HL-60/S4 treated with phorbol 12-myristate 13-acetate at 8.2 ng/mL for 4 days and 3 days (cell line): ENCODE measurements around the gene MPZ.
"Not testable (repeated sequence)": the region's sequence is repeated elsewhere in the genome, so short reads cannot be mapped to it uniquely, and the experiment has no call there.

Experiments used
- in situ Hi-C: fragments of 300-500 bp; cut with MboI; formaldehyde crosslinking; loops from 2 replicates; pipeline ENCODE4 v1.15.0; 2022; ENCODE audit warnings: low sequenced_read_pairs

MPZ gene

DNA sequence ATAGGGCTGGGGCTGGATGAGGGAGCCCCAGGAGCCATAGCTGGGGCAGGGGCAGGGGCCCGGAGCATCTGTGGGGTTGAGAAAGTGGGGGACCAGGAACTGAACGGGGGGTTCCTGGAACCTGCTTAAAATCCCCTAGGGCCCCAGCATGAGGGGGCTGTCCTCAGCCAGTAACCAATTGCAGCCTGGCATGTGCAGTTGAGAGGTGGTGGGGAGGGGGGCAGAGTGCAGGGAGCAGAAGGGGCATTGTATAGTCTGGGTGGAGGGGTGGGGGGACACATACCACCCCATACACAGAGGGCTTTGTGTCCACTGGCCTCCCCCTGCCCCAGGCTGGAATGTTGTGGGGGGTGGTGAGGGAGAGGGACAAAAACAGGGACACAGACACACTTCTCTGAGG lies at the start of gene MPZ:
TSS of gene MPZ (minus strand) at position 101 of the 400 bp plus-strand sequence. CDS start at position 38, 63 bp downstream.
- in situ Hi-C loops, result no loop called here

DNA sequence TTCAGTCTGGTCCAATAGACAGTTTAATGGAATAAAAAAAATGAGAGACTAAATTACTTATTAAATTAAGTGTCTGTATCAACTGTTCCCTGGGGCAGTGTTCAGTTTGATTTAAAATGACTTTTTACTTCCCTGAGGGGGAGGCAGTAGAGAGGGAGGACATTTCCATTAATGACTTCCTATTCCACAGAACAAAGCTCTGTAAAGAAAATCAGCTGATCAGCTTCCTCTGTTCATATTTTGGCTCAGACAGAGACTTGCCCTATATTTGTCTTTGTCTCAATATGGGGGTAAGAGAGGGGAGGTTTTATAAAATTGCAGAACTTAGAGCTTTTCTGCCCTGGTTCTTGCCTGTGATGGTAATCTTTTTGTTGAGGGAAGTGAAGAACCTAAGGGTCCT lies 49.5 kb upstream of the MPZ start:
- in situ Hi-C loops, result loop anchor here (25.0 kb wide), 1 partner anchor 147 kb away; the partner anchor contains the start of genes APOA2, FCER1G and NDUFS2

DNA sequence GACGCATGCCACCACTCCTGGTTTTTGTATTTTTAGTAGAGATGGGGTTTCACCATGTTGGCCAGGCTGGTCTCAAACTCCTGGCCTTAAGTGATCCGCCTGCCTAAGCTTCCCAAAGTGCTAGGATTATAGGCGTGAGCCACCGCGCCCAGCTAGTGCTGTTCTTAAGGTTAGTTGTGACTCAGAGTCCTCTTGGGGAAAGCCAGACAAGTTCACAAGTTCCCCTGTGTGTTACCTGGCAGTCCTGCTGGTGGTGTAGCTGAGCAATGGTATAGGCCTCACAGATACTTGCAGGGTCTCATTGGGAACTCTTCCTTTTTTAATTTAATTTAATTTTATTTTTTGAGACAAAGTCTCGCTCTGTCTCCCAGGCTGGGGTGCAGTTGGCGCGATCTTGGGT lies 47.3 kb upstream of the MPZ start:
- in situ Hi-C loops, result loop anchor here (25.0 kb wide), 1 partner anchor 145 kb away; the partner anchor contains the start of genes APOA2, FCER1G and NDUFS2

- in situ Hi-C loops, result loop anchor here (25.0 kb wide), 1 partner anchor 139 kb away; the partner anchor contains the start of genes APOA2, FCER1G and NDUFS2
These were observed 41.7 kb upstream of the MPZ start for GRCh38 chr1:161351482-161351881.

DNA sequence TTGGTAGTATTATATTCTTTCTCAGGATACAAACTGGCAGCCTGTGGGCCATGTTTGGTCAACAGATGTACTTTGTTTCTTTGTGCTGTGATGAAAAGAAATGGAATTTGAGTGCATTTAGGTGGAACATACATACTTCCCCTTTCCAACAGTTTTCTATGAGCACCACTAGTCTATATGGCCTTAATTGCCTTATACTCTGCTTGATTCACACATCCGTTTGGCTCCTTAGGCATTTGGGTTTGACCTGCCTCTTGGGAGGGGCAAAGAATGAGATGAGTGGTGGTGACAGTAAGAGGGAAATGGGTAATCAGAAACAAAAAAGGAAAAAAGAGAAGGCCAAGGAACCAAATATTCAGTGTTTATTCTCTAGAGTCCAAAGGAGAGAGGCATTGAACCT lies 40.9 kb upstream of the MPZ start:
- in situ Hi-C loops, result loop anchor here (25.0 kb wide), 1 partner anchor 138 kb away; the partner anchor contains the start of genes APOA2, FCER1G and NDUFS2

DNA sequence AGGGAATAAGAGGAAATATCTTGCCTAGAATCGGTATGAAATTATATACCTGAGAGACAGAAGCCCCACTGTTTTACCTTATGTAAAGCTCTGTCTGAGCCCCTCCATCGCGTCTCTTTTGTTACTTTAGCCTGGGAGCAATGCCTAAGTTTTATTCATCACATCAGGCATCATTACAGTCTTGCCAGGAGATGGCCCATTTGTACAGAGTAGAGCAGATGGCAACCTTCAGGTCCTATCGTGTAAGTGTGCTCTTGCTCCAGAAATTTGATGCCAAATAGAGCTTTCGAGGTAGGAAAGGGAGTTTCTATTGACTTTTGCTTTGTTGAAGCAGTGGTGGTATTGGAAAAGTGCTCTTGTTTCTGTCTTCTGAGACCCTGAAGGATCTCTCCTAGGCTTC lies 33.1 kb upstream of the MPZ start:
- in situ Hi-C loops, result no loop called here

- in situ Hi-C loops, result no loop called here
These were observed 32.4 kb upstream of the MPZ start for GRCh38 chr1:161342177-161342576.

GRCh38 chr1:161335796-161336195 lies 26.0 kb upstream of the MPZ start:
- in situ Hi-C loops, result no loop called here

DNA sequence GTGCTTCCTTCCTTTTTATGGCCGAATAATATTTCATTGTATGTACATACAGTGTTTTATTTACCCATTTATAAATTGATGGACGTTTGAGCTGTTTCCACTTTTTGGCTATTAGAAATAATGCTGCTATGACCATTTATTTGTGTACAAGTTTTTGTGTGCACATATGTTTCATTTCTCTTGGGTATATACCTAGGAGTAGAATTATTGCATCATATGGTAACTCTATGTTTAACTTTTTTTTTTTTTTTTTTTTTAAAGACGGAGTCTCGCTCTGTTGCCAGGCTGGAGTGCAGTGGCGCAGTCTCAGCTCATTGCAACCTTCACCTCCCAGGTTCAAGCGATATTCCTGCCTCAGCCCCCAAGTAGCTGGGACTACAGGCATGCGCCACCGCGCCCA lies 23.4 kb upstream of the MPZ start:
- in situ Hi-C loops, result no loop called here

DNA sequence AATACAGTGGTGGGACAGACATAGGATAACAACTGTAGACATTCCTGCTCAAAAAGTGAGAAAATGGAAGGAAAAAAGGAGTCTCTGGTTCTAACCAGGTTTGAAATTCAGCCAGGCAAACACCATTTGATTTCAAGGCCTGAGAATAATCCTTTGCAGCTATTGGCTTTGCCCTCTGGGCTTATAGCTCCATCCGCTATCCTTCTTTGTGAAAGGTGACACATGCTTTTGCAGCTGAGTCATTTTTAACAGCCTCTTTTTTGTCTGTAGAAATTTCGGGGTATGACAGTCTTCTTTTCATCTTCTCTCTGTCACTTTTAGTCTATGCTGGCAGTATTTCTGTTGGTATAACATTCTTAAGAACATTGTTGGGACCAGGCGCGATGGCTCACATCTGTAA lies 20.6 kb upstream of the MPZ start:
- in situ Hi-C loops, result no loop called here

- in situ Hi-C loops, result no loop called here
These were observed 14.3 kb upstream of the MPZ start for GRCh38 chr1:161324020-161324419.

DNA sequence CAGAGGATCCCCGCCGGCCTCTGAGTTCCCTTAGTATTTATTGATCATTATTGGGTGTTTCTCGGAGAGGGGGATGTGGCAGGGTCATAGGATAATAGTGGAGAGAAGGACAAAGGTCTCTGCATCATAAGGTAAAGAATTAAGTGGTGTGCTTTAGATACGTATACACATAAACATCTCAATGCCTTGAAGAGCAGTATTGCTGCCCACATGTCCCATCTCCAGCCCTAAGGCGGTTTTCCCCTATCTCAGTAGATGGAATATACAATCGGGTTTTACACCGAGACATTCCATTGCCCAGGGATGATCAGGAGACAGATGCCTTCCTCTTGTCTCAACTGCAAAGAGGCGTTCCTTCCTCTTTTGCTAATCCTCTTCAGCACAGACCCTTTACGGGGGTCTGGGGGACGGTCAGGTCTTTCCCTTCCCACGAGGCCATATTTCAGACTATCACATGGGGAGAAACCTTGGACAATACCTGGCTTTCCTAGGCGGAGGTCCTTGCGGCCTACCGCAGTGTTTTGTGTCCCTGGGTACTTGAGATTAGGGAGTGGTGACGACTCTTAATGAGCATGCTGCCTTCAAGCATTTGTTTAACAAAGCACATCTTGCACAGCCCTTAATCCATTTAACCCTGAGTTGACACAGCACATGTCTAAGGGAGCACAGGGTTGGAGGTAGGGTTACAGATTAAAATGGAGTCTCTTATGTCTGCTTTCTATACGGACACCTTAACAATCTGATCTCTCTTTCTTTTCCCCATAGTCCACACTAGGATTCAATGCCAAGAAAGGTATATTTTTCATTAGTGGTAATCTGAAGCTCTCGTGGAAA lies 6.3 kb upstream of the MPZ start:
- in situ Hi-C loops, result not testable (repeated sequence)

- in situ Hi-C loops, result no loop called here
These were observed 4.6 kb upstream of the MPZ start, which contains the start of gene SDHC for GRCh38 chr1:161314201-161314981. TSS of gene SDHC (plus strand) at chr1:161314381. CDS start at chr1:161314406, 25 bp downstream.

DNA sequence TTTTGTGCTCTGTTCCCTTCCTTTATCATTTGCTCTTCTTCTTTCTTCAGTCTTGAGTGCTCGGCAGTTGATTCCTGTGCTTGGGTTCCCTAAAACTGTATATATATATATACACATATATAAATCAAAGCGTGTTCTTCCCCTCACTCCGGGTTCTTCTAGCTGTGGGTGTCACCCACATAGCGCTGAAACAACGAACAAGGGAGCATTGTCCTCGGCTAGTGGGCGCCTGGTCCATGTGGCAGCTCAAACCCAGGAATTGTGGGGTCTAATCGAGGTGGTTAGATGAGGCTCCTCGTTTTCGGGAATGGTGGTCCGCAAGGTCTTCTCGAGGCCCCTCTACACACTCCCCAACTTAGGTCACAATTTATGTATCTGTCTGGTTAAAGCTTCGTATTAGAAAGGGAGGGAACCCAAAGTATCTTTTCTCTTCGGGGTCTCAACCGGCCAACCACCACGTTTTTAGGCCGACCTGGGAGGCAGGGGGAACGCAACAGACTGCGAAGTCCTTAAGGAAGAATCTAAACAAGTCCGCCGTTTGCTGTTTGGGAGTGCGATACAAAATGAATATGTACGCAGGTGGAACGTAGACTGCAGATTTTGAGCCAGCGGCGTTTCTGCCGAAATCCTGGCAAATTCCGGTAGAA lies 3.9 kb upstream of the MPZ start:
- in situ Hi-C loops, result no loop called here

DNA sequence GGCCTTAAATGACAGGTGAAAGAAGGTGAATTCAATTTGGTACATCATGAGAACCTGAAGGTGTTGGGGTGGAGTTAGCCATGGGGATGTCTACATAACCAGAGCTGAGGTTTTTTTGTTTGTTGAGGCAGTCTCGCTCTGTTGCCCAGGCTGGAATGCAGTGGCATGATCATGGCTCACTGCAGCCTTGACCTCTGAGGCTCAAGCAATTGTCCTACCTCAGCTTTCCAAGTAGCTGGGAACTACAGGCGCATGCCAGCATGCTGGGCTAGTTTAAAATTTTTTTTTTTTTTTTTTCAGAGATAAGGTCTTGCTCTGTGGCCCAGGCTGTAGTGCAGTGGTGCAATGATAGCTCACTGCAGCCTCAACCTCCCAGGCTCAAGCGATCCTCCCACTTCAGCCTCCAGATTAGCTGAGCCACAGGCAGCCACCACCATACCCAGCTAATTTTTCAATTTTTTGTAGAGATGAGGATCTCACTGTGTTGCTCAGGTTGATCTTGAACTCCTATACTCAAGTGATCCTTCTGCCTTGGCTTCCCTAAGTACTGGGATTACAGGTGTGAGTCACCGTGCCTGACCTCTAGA lies 1.9 kb upstream of the MPZ start:
- in situ Hi-C loops, result no loop called here

DNA sequence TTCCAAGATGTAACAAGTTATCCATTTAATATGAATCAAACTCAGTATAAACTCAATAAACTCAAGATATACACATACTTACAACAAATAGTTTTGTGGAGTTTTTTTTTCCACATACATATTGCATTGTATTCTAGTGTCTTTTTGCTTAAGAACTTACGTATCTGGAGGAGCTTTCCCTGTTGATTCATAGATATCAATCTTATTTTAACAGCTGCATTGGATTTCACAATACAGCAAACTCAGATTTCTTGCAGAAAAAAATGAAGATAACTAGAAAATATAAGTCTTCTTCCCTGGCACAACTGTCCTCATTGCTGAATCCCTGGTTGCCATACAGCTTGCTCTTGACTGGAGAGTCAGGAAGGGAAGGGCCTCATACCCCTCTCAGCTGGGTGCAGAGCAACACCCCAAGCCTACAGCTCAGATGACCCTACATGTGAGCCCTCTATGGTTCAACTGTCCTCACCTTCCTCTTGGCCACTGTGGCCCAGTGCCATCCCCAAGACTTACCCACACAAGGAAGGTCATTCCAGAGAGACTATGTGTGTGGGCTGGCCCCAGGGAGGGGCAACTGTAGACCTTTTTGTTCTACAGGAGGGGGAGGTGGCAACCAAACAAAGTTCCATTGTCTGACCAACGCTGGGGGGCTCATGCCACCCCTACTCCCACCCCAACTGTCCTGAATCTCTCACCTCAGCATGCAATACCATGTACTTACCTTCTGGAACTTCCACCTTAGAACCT lies 1.7 kb downstream of the MPZ start:
- in situ Hi-C loops, result no loop called here

DNA sequence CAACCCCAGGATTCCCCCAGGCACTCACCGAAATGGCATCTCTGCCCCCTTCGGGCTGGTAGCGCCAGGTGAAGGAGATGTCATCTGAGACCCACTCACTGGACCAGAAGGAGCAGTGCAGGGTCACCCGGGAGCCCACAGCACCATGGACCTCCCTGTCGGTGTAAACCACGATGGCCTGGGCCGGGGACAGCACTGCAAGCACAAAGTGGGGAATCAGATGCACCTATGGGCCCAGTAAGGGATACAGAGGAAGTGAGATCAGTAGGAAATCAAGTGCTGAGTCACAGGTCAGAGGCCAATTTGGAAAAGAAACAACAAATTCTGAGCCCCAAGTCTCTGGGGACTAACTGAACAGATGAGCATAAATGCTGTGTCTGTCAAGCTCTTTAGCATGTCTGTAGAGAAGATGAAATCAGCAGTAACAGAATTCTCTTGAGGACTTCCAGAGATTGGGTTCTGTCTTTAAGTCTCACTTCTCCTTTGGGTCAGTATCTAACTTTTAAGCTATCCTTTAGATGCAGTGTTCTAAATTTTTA lies 2.5 kb downstream of the MPZ start:
- in situ Hi-C loops, result no loop called here

GRCh38 chr1:161305867-161306519 lies 3.8 kb downstream of the MPZ start:
- in situ Hi-C loops, result no loop called here
